Heart left ventricle (tissue), 13 donors: ENCODE results near the gene LCN2.

Experiments
- CTCF ChIP-seq, 12 donors: fragments of 200-600 bp; sonication (generic) in 4 of 12; IDR thresholded peaks; one replicate each; pipeline versions ENCODE4 v1.5.0 to v1.8.0; 2018 to 2022; ENCODE audit warnings: antibody characterized with exemption in 12 of 12, mild to moderate bottlenecking in 5 of 12
- POLR2A ChIP-seq, 2 donors: fragments of 450-650 bp; IDR thresholded peaks; one replicate each; pipeline ENCODE4 v1.6.1; 2017; ENCODE audit warnings: antibody characterized with exemption in 2 of 2, mild to moderate bottlenecking in 2 of 2, moderate library complexity in 2 of 2
- donor health status: ischemic (EF 13 %, LVEDD 7.1; RV severe dilation, severe dysfunction).
- donor health status: DM: no; HTN: yes; CAD: no.
- donor health status: DM: no; HTN: no; CAD: no.
- donor health status: ischemic (EF 25% LVEDD 6.9; RV normal size, moderate dysfunction).
- donor health status: ischemic (EF 25% LVEDD 5.7; RV mildly dilated, moderate dysfunction).
- donor health status: ischemic (EF 35%, LVEDD 5.7; RV mildly dilated, moderate dysfunction).
- donor health status: nonischemic (EF 11% LVEDD 7.7; RV severe dilation, severe dysfunction).
- donor health status: DM: yes; HTN: yes; CAD: no.
- donor health status: PGD.
- donor health status: ischemic (EF 29% LVEDD 5.4; RV normal size, mild dysfunction).
- donor health status: nonischemic (EF 23%, LVEDD 6.1; RV moderate dilation, normal function).

- TF ChIP-seq CTCF (IDR thresholded peaks at IDR 0.05) (no peak), POLR2A (IDR thresholded peaks at IDR 0.05) (no peak)
Measured at GRCh38 chr9:128180447-128180846, 31.2 kb downstream of the LCN2 start.
